ENCODE data around the gene YTHDF2. TPM values are rescaled to one million over a fixed set of nuclear protein-coding genes. Genes with fewer than 3 reads are reported as not detected.

YTHDF2 gene
- 71.0 and 80.8 TPM in 2 replicates for total RNA-seq

GRCh38 chr1:28736450-28737306 lies at the start of gene YTHDF2:
YTHDF2 (plus strand) TSS chr1:28736940; CDS start chr1:28737121, 181 bp downstream.

GRCh38 chr1:28811766-28812668 lies 75.3 kb downstream of the YTHDF2 start, which contains the start of gene OPRD1:
OPRD1 (plus strand) TSS chr1:28812170; CDS start chr1:28812384, 214 bp downstream.

Other genes starting within 250 kb of the YTHDF2 start
- 30.9 and 50.3 TPM in 2 replicates for gene RCC1, start 230.9 kb upstream of the YTHDF2 start, total RNA-seq
- gene TRNAU1AP, start 183.9 kb upstream of the YTHDF2 start, total RNA-seq = 20.6 and 25.8 TPM in 2 replicates
- gene RAB42, start 144.7 kb upstream of the YTHDF2 start, total RNA-seq = 5.8 and 8.0 TPM in 2 replicates
- 25.0 and 29.7 TPM in 2 replicates for gene TAF12, start 93.9 kb upstream of the YTHDF2 start, total RNA-seq
- under 0.01 TPM in 1 of 2 replicates, not detected in the other for gene RNU11, start 88.3 kb upstream of the YTHDF2 start, total RNA-seq
- gene GMEB1, start 68.2 kb upstream of the YTHDF2 start, total RNA-seq = 6.5 and 8.0 TPM in 2 replicates
- gene OPRD1, start 75.2 kb downstream of the YTHDF2 start, total RNA-seq = under 0.01 TPM in 1 of 2 replicates, not detected in the other
- gene EPB41, start 177.6 kb downstream of the YTHDF2 start, total RNA-seq = 29.6 and 32.5 TPM in 2 replicates